Loucy (cell line): ENCODE results near the gene FZD4.

ENCODE experiments used
- CTCF ChIP-seq: fragments of 200-600 bp; sonication (generic); conservative IDR thresholded peaks from 2 replicates; pipeline ENCODE4 v1.5.1; 2014; ENCODE audit warnings: mild to moderate bottlenecking, antibody characterized with exemption, low read length
- EZH2phosphoT487 ChIP-seq: fragments of 200-600 bp; IDR thresholded peaks from 2 replicates; pipeline ENCODE4 v1.6.1; 2018; ENCODE audit warnings: antibody characterized with exemption, mild to moderate bottlenecking, moderate library complexity, borderline replicate concordance

GRCh38 chr11:86934926-86935579 is 20.1 kb downstream of the FZD4 start:
- TF ChIP-seq CTCF (no peak), EZH2phosphoT487 (no peak)
